ENCODE data around the gene IGDCC3.

IGDCC3 gene

GRCh38 chr15:65386376-65386775 lies 8.6 kb upstream of the IGDCC3 start:
- DNase-seq, result no peak

GRCh38 chr15:65385870-65386258 lies 8.1 kb upstream of the IGDCC3 start:
- no peak for DNase-seq

- peak; percentile 82 for DNase-seq
Observed at GRCh38 chr15:65384895-65385869, 7.4 kb upstream of the IGDCC3 start.

- no peak for DNase-seq
Observed at GRCh38 chr15:65384505-65384894, 6.7 kb upstream of the IGDCC3 start.

GRCh38 chr15:65383991-65384390 lies 6.2 kb upstream of the IGDCC3 start:
- DNase-seq, result no peak

GRCh38 chr15:65383456-65383855 lies 5.7 kb upstream of the IGDCC3 start:
- DNase-seq, result no peak

- no peak for DNase-seq
Observed at GRCh38 chr15:65382921-65383320, 5.1 kb upstream of the IGDCC3 start.

GRCh38 chr15:65382146-65382491 lies 4.3 kb upstream of the IGDCC3 start:
- DNase-seq, result no peak

- DNase-seq, result no peak
Observed at GRCh38 chr15:65381445-65382145, 3.8 kb upstream of the IGDCC3 start.

GRCh38 chr15:65379986-65380385 lies 2.2 kb upstream of the IGDCC3 start:
- DNase-seq, result peak; percentile 32

GRCh38 chr15:65377105-65377975 lies 462 bp downstream of the IGDCC3 start:
- no peak for DNase-seq

GRCh38 chr15:65376767-65377104 lies 1.1 kb downstream of the IGDCC3 start:
- DNase-seq, result peak; percentile 31

- DNase-seq, result no peak
Observed at GRCh38 chr15:65375871-65376607, 1.8 kb downstream of the IGDCC3 start.

- DNase-seq, result no peak
Observed at GRCh38 chr15:65374821-65375401, 2.9 kb downstream of the IGDCC3 start.

GRCh38 chr15:65374334-65374733 lies 3.5 kb downstream of the IGDCC3 start:
- no peak for DNase-seq

- DNase-seq, result no peak
Observed at GRCh38 chr15:65373163-65373651, 4.6 kb downstream of the IGDCC3 start.

GRCh38 chr15:65372787-65373067 lies 5.1 kb downstream of the IGDCC3 start:
- DNase-seq, result peak; percentile 72

GRCh38 chr15:65371976-65372786 lies 5.6 kb downstream of the IGDCC3 start:
- no peak for DNase-seq

GRCh38 chr15:65370885-65371284 lies 6.9 kb downstream of the IGDCC3 start:
- DNase-seq, result no peak

- DNase-seq, result no peak
Observed at GRCh38 chr15:65369651-65370050, 8.2 kb downstream of the IGDCC3 start.

- no peak for DNase-seq
Observed at GRCh38 chr15:65369212-65369547, 8.6 kb downstream of the IGDCC3 start.
